IMR-90 (cell line): Measurements from ENCODE around the gene RELT. TPM values are rescaled to one million over a fixed set of nuclear protein-coding genes. Genes with fewer than 3 reads are reported as not detected.

ENCODE experiments used
- ATAC-seq: fragments of 200-7000 bp; cut with Tn5 transposase; 2 replicates; pipeline ENCODE4 v1.9.1; 2020; ENCODE audit warnings: low read depth, mild to moderate bottlenecking, moderate library complexity
- BruUV-seq: library from RNA; stranded (reverse); fragments of 400-500 nt; replicated peaks from 2 replicates; lab custom pipeline; 2021; lab: Mats Ljungman, UMichigan
- CTCF ChIA-PET: fragments of 300-600 bp; formaldehyde crosslinking; extraction: SDS; loops from one replicate; lab custom pipeline; 2021; ENCODE audit warnings: antibody characterized with exemption; lab: Yijun Ruan, JAX
- POLR2A ChIA-PET: fragments of 300-600 bp; sonication (Branson Sonifier 250); formaldehyde crosslinking; loops from one replicate; lab custom pipeline; 2022; ENCODE audit warnings: antibody characterized with exemption; ENCODE audit not compliant: unreplicated experiment; lab: Charles Lee
- DNase-seq: peaks from one replicate; pipeline ENCODE4 v3.0.0; 2013
- H2AFZ ChIP-seq: replicated peaks from 2 replicates; pipeline ENCODE3; 2013; ENCODE audit warnings: low read length, mild to moderate bottlenecking; ENCODE audit not compliant: poor library complexity
- H2AK5ac ChIP-seq: 2 replicates; pipeline ENCODE4 v1.6.1; 2013; ENCODE audit warnings: low read depth, low read length, inconsistent platforms
- H2AK9ac ChIP-seq: replicated peaks from 2 replicates; pipeline ENCODE3; 2013; ENCODE audit warnings: mild to moderate bottlenecking, low read depth, low read length, moderate library complexity; ENCODE audit not compliant: poor library complexity
- H2BK120ac ChIP-seq: 2 replicates; pipeline ENCODE4 v1.6.1; 2013; ENCODE audit warnings: low read depth, low read length, inconsistent platforms
- H2BK15ac ChIP-seq: 3 replicates; pipeline ENCODE4 v1.6.1; 2013; ENCODE audit warnings: low read depth, low read length, inconsistent platforms
- H2BK20ac ChIP-seq: 2 replicates; pipeline ENCODE4 v1.6.1; 2013; ENCODE audit warnings: low read depth, mild to moderate bottlenecking, inconsistent platforms, low read length, moderate library complexity
- H2BK5ac ChIP-seq: 2 replicates; pipeline ENCODE4 v1.6.1; 2013; ENCODE audit warnings: mild to moderate bottlenecking, low read depth, low read length, inconsistent platforms; ENCODE audit not compliant: poor library complexity, severe bottlenecking
- H3K14ac ChIP-seq: replicated peaks from 2 replicates; pipeline ENCODE4 v1.6.1; 2013; ENCODE audit warnings: low read depth, low read length, inconsistent platforms
- H3K18ac ChIP-seq: 2 replicates; pipeline ENCODE4 v1.6.1; 2013; ENCODE audit warnings: low read depth, low read length, control low read depth
- H3K23ac ChIP-seq: 2 replicates; pipeline ENCODE4 v1.6.1; 2013; ENCODE audit warnings: low read depth, low read length, inconsistent platforms
- H3K27ac ChIP-seq: 2 replicates; pipeline ENCODE4 v1.5.1; 2013; ENCODE audit warnings: mild to moderate bottlenecking, control low read depth, low read length; ENCODE audit not compliant: insufficient read depth
- H3K27me3 ChIP-seq: 2 replicates; pipeline ENCODE4 v1.6.1; 2013; ENCODE audit warnings: low read length; ENCODE audit not compliant: control insufficient read depth, insufficient read depth
- H3K36me3 ChIP-seq: 2 replicates; pipeline ENCODE4 v1.6.1; 2013; ENCODE audit warnings: low read length, mixed read lengths; ENCODE audit not compliant: control insufficient read depth, insufficient read depth
- H3K4ac ChIP-seq: 2 replicates; pipeline ENCODE4 v1.6.1; 2013; ENCODE audit warnings: low read depth, low read length, inconsistent platforms
- H3K4me1 ChIP-seq: 2 replicates; pipeline ENCODE4 v1.6.1; 2013; ENCODE audit warnings: low read length, mixed read lengths; ENCODE audit not compliant: control insufficient read depth, insufficient read depth
- H3K4me2 ChIP-seq: 2 replicates; pipeline ENCODE4 v1.6.1; 2013; ENCODE audit warnings: low read depth, mild to moderate bottlenecking, control low read depth, low read length, moderate library complexity
- H3K4me3 ChIP-seq: 2 replicates; pipeline ENCODE4 v1.5.1; 2013; ENCODE audit warnings: low read depth, mild to moderate bottlenecking, control low read depth, low read length, moderate library complexity; ENCODE audit not compliant: insufficient read depth
- H3K56ac ChIP-seq: 2 replicates; pipeline ENCODE4 v1.6.1; 2013; ENCODE audit warnings: low read length, inconsistent platforms; ENCODE audit not compliant: insufficient read depth; ENCODE audit errors: extremely low read depth
- H3K79me1 ChIP-seq, 2 experiments: 2 replicates each; pipeline ENCODE4 v1.6.1; 2013; ENCODE audit warnings: low read length in 2 of 2, inconsistent platforms in 1 of 2, low read depth in 1 of 2
- H3K9ac ChIP-seq: 2 replicates; pipeline ENCODE4 v1.6.1; 2013; ENCODE audit warnings: low read depth, low read length, control low read depth
- H3K9me1 ChIP-seq: 2 replicates; pipeline ENCODE4 v1.6.1; 2013; ENCODE audit warnings: low read length, inconsistent platforms; ENCODE audit not compliant: insufficient read depth
- H3K9me3 ChIP-seq: 2 replicates; pipeline ENCODE4 v1.6.1; 2013; ENCODE audit warnings: low read length; ENCODE audit not compliant: control insufficient read depth, insufficient read depth
- H4K20me1 ChIP-seq: 2 replicates; pipeline ENCODE4 v1.6.1; 2013; ENCODE audit warnings: low read length, inconsistent platforms; ENCODE audit not compliant: insufficient read depth
- H4K5ac ChIP-seq: 2 replicates; pipeline ENCODE4 v1.6.1; 2013; ENCODE audit warnings: mild to moderate bottlenecking, low read depth, low read length, control low read depth
- H4K8ac ChIP-seq, 2 experiments: 2 replicates each; pipeline ENCODE4 v1.6.1; 2013; ENCODE audit warnings: low read depth in 2 of 2, low read length in 2 of 2, control low read depth in 1 of 2, inconsistent platforms in 1 of 2
- H4K91ac ChIP-seq: 2 replicates; pipeline ENCODE4 v1.6.1; 2013; ENCODE audit warnings: low read depth, low read length, inconsistent platforms; ENCODE audit not compliant: insufficient read depth
- RFX5 ChIP-seq: IDR thresholded peaks from 2 replicates; pipeline ENCODE4 v1.8.0; 2012; ENCODE audit warnings: low read depth, mild to moderate bottlenecking, low read length, moderate library complexity
- whole genome bisulfite sequencing, 2 experiments: methylation state at CpG; one replicate each; pipeline versions ENCODE4 v1.1.5 to v1.1.7; 2013; ENCODE audit warnings: missing lambda C conversion rate in 2 of 2; ENCODE audit not compliant: insufficient read length in 1 of 2; ENCODE audit errors: extremely low coverage in 2 of 2; 5-methylcytosine and 5-hydroxymethylcytosine counted together
- dilution Hi-C: fragments of 300-500 bp; cut with HindIII; formaldehyde crosslinking; loops from one replicate; pipeline ENCODE4 v1.14.3; 2018; ENCODE audit warnings: low sequenced_read_pairs; ENCODE audit not compliant: unreplicated experiment
- in situ Hi-C: fragments of 300-500 bp; cut with MboI; formaldehyde crosslinking; loops from 3 replicates; pipeline ENCODE4 v1.14.3; 2019; ENCODE audit warnings: low sequenced_read_pairs, inconsistent platforms, mixed read lengths
- intact Hi-C: fragments of 100-400 bp; cut with micrococcal nuclease; formaldehyde crosslinking; loops from 2 replicates; pipeline ENCODE4 v1.10.0; 2022
- polyA plus RNA-seq, 3 experiments: library from polyadenylated mRNA; depleted of rRNA; stranded (reverse); fragments of >200 nt; gene quantifications; 2 replicates each; pipeline ENCODE4 v1.2.3, GENCODE V29; 2012; ENCODE audit warnings: low replicate concordance in 1 of 3
- total RNA-seq: library from RNA; depleted of rRNA; stranded (reverse); fragments of >200 nt; gene quantifications from 2 replicates; pipeline ENCODE4 v1.2.3, GENCODE V29; 2012

Gene RELT
- total and polyA plus RNA-seq, 2 of the 4 experiments (the other 2 are of a cell fraction): 2.3 to 5.3 TPM

GRCh38 chr11:73413256-73413655, 37.1 kb downstream of the RELT start:
- CTCF ChIA-PET: no interaction called here
- dilution Hi-C loops: no loop called here
- H2AFZ ChIP-seq: no peak overlapping the region

More at GRCh38 chr11:73413256-73413655, 37.1 kb downstream of the RELT start:
- Histone ChIP-seq H3K18ac (no peak overlapping the region), H2AK9ac (no peak overlapping the region), H4K8ac (no peak overlapping the region), H3K27me3 (no peaks in the 10 kb centered on the region), H3K4me2 (no peak overlapping the region), H3K36me3 (peaks cover 17% of the 10 kb centered on the region), H2BK5ac (no peak overlapping the region), H3K4me3 (no peak overlapping the region), H3K14ac (no peak overlapping the region), H2AK5ac (no peak overlapping the region), H3K4me1 (peaks cover 14% of the 10 kb centered on the region), H4K5ac (no peak overlapping the region), H4K91ac (no peak overlapping the region), H3K9me1 (peaks cover 27% of the 10 kb centered on the region), H3K79me1 (peaks cover 3 to 19% of the 10 kb centered on the region in 2 experiments; a peak in 3 of 4 replicates), H2BK20ac (no peak overlapping the region), H3K56ac (no peak overlapping the region), H3K4ac (no peak overlapping the region), H3K9me3 (no peaks in the 10 kb centered on the region), H3K9ac (no peak overlapping the region), H3K27ac (no peak overlapping the region), H2BK120ac (no peak overlapping the region), H2BK15ac (no peak overlapping the region), H3K23ac (no peak overlapping the region), H4K20me1 (no peaks in the 10 kb centered on the region; the same call in 1 of the 2 replicates)
- no peak for DNase-seq
- WGBS, 2 experiments: no CpG with 5 or more reads among the region's 2 CpGs
- intact Hi-C loops (no loop called here), in situ Hi-C loops (no loop called here)
- TF ChIP-seq RFX5: no peak
- no TSS peak for BruUV-seq
- no peak for ATAC-seq
- POLR2A ChIA-PET: no interaction called here
